ENCODE data around the gene TERT.

The TERT gene

DNA sequence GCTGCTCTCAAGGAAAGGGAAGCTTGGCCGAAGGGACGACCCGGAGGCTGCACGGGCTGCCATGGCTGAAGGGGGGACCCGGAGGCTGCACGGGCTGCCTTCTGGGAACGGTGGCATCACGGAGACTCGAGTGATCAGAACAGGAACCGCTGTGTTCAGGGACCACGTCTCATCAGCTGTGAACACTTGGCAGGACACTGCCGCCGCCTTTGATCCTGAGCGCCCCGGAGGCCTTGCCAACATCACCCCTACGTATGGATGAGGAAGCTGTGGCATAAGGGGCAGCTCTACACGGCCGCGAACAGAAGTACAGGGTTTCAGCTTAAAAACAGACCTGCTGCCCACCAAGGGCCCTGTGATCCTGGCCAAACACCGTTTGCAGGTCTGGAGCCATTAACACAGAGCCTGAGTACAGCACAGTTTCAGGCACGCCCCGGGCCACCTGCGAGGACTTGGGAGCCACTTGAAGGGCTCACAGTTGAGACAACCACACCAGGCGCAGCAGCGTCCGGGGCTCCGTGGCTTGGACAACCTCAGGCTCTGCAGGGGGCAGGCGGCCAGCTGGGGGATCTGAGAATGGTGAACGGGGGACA, 23.9 kb upstream of the TERT start:
- no peak overlapping the region for H3K4me3 ChIP-seq (ENCODE audit: low read depth, low read length)
- no peaks in the 10 kb centered on the region for H3K27me3 ChIP-seq (ENCODE audit: insufficient read depth, low read depth, severe bottlenecking)
- H3K27ac ChIP-seq = no peak overlapping the region
- peaks cover 69% of the 10 kb centered on the region for H3K36me3 ChIP-seq
- TF ChIP-seq, protein P1, sequence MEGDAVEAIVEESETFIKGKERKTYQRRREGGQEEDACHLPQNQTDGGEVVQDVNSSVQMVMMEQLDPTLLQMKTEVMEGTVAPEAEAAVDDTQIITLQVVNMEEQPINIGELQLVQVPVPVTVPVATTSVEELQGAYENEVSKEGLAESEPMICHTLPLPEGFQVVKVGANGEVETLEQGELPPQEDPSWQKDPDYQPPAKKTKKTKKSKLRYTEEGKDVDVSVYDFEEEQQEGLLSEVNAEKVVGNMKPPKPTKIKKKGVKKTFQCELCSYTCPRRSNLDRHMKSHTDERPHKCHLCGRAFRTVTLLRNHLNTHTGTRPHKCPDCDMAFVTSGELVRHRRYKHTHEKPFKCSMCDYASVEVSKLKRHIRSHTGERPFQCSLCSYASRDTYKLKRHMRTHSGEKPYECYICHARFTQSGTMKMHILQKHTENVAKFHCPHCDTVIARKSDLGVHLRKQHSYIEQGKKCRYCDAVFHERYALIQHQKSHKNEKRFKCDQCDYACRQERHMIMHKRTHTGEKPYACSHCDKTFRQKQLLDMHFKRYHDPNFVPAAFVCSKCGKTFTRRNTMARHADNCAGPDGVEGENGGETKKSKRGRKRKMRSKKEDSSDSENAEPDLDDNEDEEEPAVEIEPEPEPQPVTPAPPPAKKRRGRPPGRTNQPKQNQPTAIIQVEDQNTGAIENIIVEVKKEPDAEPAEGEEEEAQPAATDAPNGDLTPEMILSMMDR (IDR thresholded peaks at IDR 0.05; ENCODE audit: low read depth, low read length) = no peak
- DNase-seq = peak; percentile 8
- H3K9me3 ChIP-seq (ENCODE audit: severe bottlenecking) = no peaks in the 10 kb centered on the region

DNA sequence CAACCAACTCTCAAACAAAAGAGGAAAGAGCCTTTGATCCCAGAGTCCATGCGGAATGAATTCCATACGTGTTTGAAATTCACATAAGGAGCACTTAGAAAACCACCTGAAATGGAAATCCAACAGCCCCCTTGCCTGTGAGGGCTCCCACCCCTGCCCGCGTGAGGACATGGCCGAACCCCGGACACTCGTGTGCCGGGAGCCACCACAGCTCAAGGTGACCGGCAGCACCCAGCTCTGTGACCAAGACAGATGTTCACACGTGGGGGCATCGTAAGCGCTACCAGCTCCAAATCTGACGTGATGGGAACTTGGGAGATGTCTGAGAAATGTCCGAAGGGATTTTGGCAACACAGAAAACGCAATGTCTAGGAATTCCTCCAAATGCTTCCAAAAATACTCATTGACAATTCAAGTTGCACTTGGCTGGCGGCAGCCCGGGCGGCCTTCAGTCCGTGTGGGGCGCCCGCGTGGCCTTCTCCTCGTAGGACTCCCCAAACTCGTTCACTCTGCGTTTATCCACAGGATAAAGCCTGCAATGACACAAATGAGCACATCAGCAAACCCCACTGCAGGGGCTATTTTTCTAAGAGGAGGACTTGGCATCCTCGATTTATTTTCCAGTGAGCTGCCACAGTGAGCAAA, 23.2 kb upstream of the TERT start:
- peaks cover 65% of the 10 kb centered on the region for H3K36me3 ChIP-seq
- no peak overlapping the region for H3K4me3 ChIP-seq (ENCODE audit: low read depth, low read length)
- DNase-seq = peak; percentile 6
- no peaks in the 10 kb centered on the region for H3K27me3 ChIP-seq (ENCODE audit: insufficient read depth, low read depth, severe bottlenecking)
- TF ChIP-seq, protein P1 (IDR thresholded peaks at IDR 0.05; ENCODE audit: low read depth, low read length) = no peak
- H3K27ac ChIP-seq = peak overlapping the region; percentile 19; the same call in 1 of the 2 replicates
- no peaks in the 10 kb centered on the region for H3K9me3 ChIP-seq (ENCODE audit: severe bottlenecking)

DNA sequence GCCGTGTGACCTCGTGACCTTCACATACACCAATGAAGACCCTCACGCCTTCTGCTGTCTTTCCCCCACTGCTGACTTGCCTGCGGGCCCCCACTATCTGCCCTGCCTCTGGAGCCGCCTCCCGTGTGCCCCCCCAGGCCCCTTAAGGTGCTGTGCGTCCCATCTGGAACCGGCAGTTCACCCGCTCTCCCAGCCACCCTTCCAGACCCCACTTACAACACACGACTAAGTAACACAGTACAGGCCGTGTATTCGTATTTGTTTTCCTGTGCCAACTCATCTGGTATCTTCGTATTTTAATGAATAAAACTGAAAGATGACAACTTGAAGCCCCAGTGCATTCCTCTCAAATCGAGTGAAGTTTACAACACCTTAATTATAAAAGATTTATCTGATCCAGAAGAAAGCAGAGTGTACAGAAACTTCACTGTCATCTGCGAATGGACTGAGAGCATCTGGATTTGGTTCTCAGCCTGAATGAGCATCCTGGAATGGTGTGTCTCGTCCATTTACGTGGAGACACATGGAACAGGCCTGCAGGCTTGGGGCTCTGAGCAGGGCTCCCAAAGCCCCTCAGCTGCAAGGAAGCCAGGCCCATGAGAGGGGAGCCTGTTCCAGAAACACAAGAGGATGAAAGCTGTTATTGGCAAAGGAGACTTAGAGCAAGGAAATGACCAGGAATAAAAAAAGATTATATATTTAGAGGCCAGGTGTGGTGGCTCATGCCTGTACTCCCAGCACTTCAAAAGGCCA, 21.9 kb upstream of the TERT start:
- peak overlapping the region; percentile 16 for H3K27ac ChIP-seq
- no peaks in the 10 kb centered on the region for H3K9me3 ChIP-seq (ENCODE audit: severe bottlenecking)
- no peak overlapping the region for H3K4me3 ChIP-seq (ENCODE audit: low read depth, low read length)
- peak; percentile 6 for DNase-seq
- TF ChIP-seq, protein P1 (IDR thresholded peaks at IDR 0.05; ENCODE audit: low read depth, low read length) = no peak
- H3K27me3 ChIP-seq (ENCODE audit: insufficient read depth, low read depth, severe bottlenecking) = no peaks in the 10 kb centered on the region
- H3K36me3 ChIP-seq = peaks cover 53% of the 10 kb centered on the region

DNA sequence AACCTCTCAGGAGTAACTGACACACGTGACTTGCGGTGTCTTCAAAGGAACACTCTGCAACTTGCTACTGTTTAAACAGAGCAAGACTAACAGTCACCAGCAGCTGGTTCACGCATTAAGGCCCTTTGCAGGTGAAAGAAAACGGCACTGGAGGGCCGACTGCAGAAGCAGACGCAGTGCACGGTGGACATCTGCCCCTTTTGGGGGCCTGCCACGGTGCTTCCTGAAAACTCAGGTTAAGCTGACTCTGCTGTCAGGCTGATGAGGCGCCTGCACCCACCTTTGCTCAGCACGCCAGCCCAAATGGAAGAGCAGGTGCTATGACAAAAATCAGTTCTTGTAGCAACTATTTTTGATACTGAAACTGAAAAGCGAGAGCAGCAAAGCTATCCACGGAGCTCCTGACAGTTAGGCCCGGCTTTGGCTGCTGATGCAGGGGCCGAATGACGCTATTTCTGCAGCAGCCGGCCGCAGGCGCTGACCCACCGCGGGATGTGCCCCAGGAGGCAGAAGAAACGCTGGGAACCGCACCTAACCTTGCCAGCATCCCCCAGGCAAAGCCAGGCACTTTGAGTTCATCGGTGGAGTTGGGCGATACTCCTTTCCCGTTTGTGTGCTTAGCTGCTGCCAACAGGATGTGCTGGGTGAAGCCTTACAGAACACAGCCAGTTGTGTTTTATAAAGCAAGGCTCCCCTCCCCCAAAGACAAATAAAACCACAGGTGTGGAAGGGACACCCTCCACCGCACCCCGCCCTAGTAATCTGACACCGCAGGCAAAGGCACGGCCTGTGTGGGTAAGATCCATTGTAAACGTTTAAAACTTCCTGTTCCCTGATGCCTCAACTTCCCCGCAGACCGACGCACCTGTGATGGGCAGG, 21.1 kb upstream of the TERT start:
- peak; percentile 48 for DNase-seq
- Histone ChIP-seq H3K27ac (peak overlapping the region; percentile 16), H3K36me3 (peaks cover 45% of the 10 kb centered on the region), H3K9me3 (ENCODE audit: severe bottlenecking) (no peaks in the 10 kb centered on the region), H3K4me3 (ENCODE audit: low read depth, low read length) (no peak overlapping the region), H3K27me3 (ENCODE audit: insufficient read depth, low read depth, severe bottlenecking) (no peaks in the 10 kb centered on the region)
- TF ChIP-seq, protein P1 (IDR thresholded peaks at IDR 0.05; ENCODE audit: low read depth, low read length) = no peak

- DNase-seq = peak; percentile 6
- TF ChIP-seq, protein P1 (IDR thresholded peaks at IDR 0.05; ENCODE audit: low read depth, low read length) = no peak
- no peaks in the 10 kb centered on the region for H3K27me3 ChIP-seq (ENCODE audit: insufficient read depth, low read depth, severe bottlenecking)
- H3K4me3 ChIP-seq (ENCODE audit: low read depth, low read length) = no peak overlapping the region
- peaks cover 1% of the 10 kb centered on the region for H3K9me3 ChIP-seq (ENCODE audit: severe bottlenecking)
- peaks cover 37% of the 10 kb centered on the region for H3K36me3 ChIP-seq
- H3K27ac ChIP-seq = no peak overlapping the region
Observed at GRCh38 chr5:1315018-1315708, 20.3 kb upstream of the TERT start.
